GM21526 (cell line): ENCODE data around the gene MSI1.

Experiments
- ATAC-seq: cut with Tn5 transposase; IDR thresholded peaks from one replicate; pipeline ENCODE4 v1.9.1; 2021; ENCODE audit warnings: moderate library complexity; ENCODE audit not compliant: unreplicated experiment, low FRiP score

The MSI1 gene

GRCh38 chr12:120328228-120328627, 40.7 kb downstream of the MSI1 start:
- no peak for ATAC-seq

- no peak for ATAC-seq
Observed at GRCh38 chr12:120327593-120327992, 41.4 kb downstream of the MSI1 start, which contains the start of gene PLA2G1B. Gene PLA2G1B, minus strand, starts transcription at chr12:120327779. Its CDS starts 26 bp downstream, at chr12:120327753.

- no peak for ATAC-seq
Observed at GRCh38 chr12:120324841-120325417, 44.0 kb downstream of the MSI1 start.

GRCh38 chr12:120323772-120324171, 45.2 kb downstream of the MSI1 start:
- ATAC-seq: no peak

GRCh38 chr12:120321382-120322202, 47.4 kb downstream of the MSI1 start:
- no peak for ATAC-seq

- ATAC-seq: peak; percentile 95
Observed at GRCh38 chr12:120317224-120318105, 51.5 kb downstream of the MSI1 start.

GRCh38 chr12:120316798-120317223, 52.2 kb downstream of the MSI1 start:
- ATAC-seq: no peak

- ATAC-seq: no peak
Observed at GRCh38 chr12:120314220-120314619, 54.7 kb downstream of the MSI1 start.

- ATAC-seq: peak; percentile 91
Observed at GRCh38 chr12:120301962-120302815, 66.8 kb downstream of the MSI1 start, which contains the start of gene SIRT4. Gene SIRT4, plus strand, starts transcription at chr12:120302321. Its CDS starts 1,241 bp downstream, at chr12:120303562.

- ATAC-seq: peak; percentile 57
Observed at GRCh38 chr12:120292661-120293531, 76.1 kb downstream of the MSI1 start, which contains the start of gene RNU4-1. Gene RNU4-1, minus strand, starts transcription at chr12:120293237.

GRCh38 chr12:120292411-120292660, 76.6 kb downstream of the MSI1 start:
- no peak for ATAC-seq
